K562 (cell line): Measurements from ENCODE around the gene BCL2L13. TPM values are rescaled to one million over a fixed set of nuclear protein-coding genes. Genes with fewer than 3 reads are reported as not detected.
A peak's percentile ranks its signal among the peaks of the same experiment; 100 is the strongest.

Experiments
- E4F1 ChIP-seq: fragments of 250-450 bp; sonication (Bioruptor Pico); IDR thresholded peaks from 2 replicates; pipeline ENCODE4 v1.5.0; 2021; ENCODE audit warnings: mild to moderate bottlenecking, borderline replicate concordance
- FIP1L1 ChIP-seq: fragments of 200-400 bp; formaldehyde crosslinking; IDR thresholded peaks from 2 replicates; pipeline ENCODE4 v1.6.1; 2018; ENCODE audit warnings: mild to moderate bottlenecking, low read depth, low read length; ENCODE audit not compliant: poor library complexity, severe bottlenecking
- GTF3C2 ChIP-seq: IDR thresholded peaks from 3 replicates; pipeline ENCODE4 v1.6.1; 2011; ENCODE audit warnings: borderline replicate concordance, mild to moderate bottlenecking, moderate library complexity; ENCODE audit not compliant: insufficient read length; ENCODE audit errors: extremely low read depth
- HMG20A ChIP-seq: fragments of 450-650 bp; formaldehyde crosslinking; conservative IDR thresholded peaks from 2 replicates; pipeline ENCODE4 v1.4.0; 2020; ENCODE audit warnings: mild to moderate bottlenecking, mixed read lengths
- NBN ChIP-seq: fragments of 450-650 bp; IDR thresholded peaks from 2 replicates; pipeline ENCODE4 v1.6.1; 2016; ENCODE audit warnings: low read depth, mild to moderate bottlenecking
- NFATC3 ChIP-seq: fragments of 450-650 bp; IDR thresholded peaks from 2 replicates; pipeline ENCODE4 v1.6.1; 2017; ENCODE audit warnings: mild to moderate bottlenecking
- RNF219 ChIP-seq: fragments of 250-450 bp; sonication (Bioruptor Pico); IDR thresholded peaks from 2 replicates; pipeline ENCODE4 v1.5.0; 2022; ENCODE audit warnings: mild to moderate bottlenecking
- ZFP36 ChIP-seq: fragments of 150-350 bp; IDR thresholded peaks from 2 replicates; pipeline ENCODE4 v1.6.1; 2018; ENCODE audit warnings: low read length, low read depth; ENCODE audit not compliant: partially characterized antibody
- ZSCAN29 ChIP-seq: fragments of 450-650 bp; IDR thresholded peaks from 2 replicates; pipeline ENCODE4 v1.6.1; 2017
- polyA plus RNA-seq, 8 experiments: library from polyadenylated mRNA; depleted of rRNA in 4 of 8; stranded (reverse) in 5 of 8; unstranded in 3 of 8; fragments of >200 nt; fragmentation: Nextera tagmentation in 2 of 8; fragmentation: Illumina TruSeq in 1 of 8; extraction: Ambion mirVana in 2 of 8; extraction: Trizol in 1 of 8; gene quantifications; 2 replicates each; pipeline versions ENCODE4 v1.2.1 to v1.2.3, GENCODE V29; 2011 to 2014; ENCODE audit warnings: inconsistent platforms in 1 of 8, missing spikeins in 1 of 8
- total RNA-seq, 7 experiments: library from RNA; depleted of rRNA in 6 of 7; stranded (reverse); fragments of >200 nt in 6 of 7; fragmentation: Illumina TruSeq in 2 of 7; extraction: Trizol in 2 of 7; gene quantifications; 2 replicates each; pipeline versions ENCODE4 v1.2.1 to v1.2.3, GENCODE V29; 2011 to 2021; ENCODE audit warnings: low replicate concordance in 1 of 7
- TF ChIP-seq, protein P1 (sequence below), 2 experiments: fragments of 450-650 bp in 1 of 2; sonication (generic) in 1 of 2; formaldehyde crosslinking in 1 of 2; IDR thresholded peaks in 1 of 2; conservative IDR thresholded peaks in 1 of 2; 2 replicates each; pipeline versions ENCODE4 v1.6.1 to v1.8.1; 2016 to 2023; ENCODE audit warnings: mild to moderate bottlenecking in 2 of 2, moderate library complexity in 2 of 2, inconsistent platforms in 1 of 2, missing genetic modification reagents in 1 of 2
- TF ChIP-seq, protein P2 (sequence below): fragments of 450-650 bp; conservative IDR thresholded peaks from 2 replicates; pipeline ENCODE4 v1.6.1; 2016; ENCODE audit warnings: missing genetic modification characterization, low read depth, mild to moderate bottlenecking, missing compliant biosample characterization, moderate library complexity
- TF ChIP-seq, protein P3 (sequence below), 2 experiments: fragments of 200-800 bp in 1 of 2; sonication (Bioruptor generic) in 1 of 2; sonication (generic) in 1 of 2; formaldehyde crosslinking in 1 of 2; IDR thresholded peaks in 1 of 2; conservative IDR thresholded peaks in 1 of 2; 2 replicates each; pipeline versions ENCODE4 v1.5.0 to v1.6.1; 2016 to 2020; ENCODE audit warnings: missing compliant biosample characterization in 1 of 2, missing genetic modification characterization in 1 of 2, missing genetic modification reagents in 1 of 2

BCL2L13 gene
- total and polyA plus RNA-seq, 9 of the 15 experiments (the other 6 are each of a cell fraction or from before 2014, with no cell fraction given), result 41.5 to 63.4 (median 56.5) TPM

GRCh38 chr22:17638432-17639246 is at the start of gene BCL2L13 (continued):
- TF ChIP-seq, protein P1, sequence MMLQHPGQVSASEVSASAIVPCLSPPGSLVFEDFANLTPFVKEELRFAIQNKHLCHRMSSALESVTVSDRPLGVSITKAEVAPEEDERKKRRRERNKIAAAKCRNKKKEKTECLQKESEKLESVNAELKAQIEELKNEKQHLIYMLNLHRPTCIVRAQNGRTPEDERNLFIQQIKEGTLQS (IDR thresholded peaks at IDR 0.05), result peak; percentile 98
- TF ChIP-seq, protein P1 (CRISPR knock-in tag; conservative IDR thresholded peaks at IDR 0.05), result peak; percentile 99
- TF ChIP-seq, protein P2, sequence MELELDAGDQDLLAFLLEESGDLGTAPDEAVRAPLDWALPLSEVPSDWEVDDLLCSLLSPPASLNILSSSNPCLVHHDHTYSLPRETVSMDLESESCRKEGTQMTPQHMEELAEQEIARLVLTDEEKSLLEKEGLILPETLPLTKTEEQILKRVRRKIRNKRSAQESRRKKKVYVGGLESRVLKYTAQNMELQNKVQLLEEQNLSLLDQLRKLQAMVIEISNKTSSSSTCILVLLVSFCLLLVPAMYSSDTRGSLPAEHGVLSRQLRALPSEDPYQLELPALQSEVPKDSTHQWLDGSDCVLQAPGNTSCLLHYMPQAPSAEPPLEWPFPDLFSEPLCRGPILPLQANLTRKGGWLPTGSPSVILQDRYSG (tag), result no peak
- no peak for TF ChIP-seq RNF219 (CRISPR knock-in tag)
- no peak for TF ChIP-seq NFATC3
- TF ChIP-seq ZSCAN29, result peak; percentile 92
- TF ChIP-seq ZFP36, result no peak
- no peak for TF ChIP-seq GTF3C2
- no peak for TF ChIP-seq HMG20A (CRISPR knock-in tag)
- peak; percentile 95 for TF ChIP-seq FIP1L1
- TF ChIP-seq, protein P3, sequence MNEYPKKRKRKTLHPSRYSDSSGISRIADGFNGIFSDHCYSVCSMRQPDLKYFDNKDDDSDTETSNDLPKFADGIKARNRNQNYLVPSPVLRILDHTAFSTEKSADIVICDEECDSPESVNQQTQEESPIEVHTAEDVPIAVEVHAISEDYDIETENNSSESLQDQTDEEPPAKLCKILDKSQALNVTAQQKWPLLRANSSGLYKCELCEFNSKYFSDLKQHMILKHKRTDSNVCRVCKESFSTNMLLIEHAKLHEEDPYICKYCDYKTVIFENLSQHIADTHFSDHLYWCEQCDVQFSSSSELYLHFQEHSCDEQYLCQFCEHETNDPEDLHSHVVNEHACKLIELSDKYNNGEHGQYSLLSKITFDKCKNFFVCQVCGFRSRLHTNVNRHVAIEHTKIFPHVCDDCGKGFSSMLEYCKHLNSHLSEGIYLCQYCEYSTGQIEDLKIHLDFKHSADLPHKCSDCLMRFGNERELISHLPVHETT (CRISPR knock-in tag; conservative IDR thresholded peaks at IDR 0.05 in 1 of 2, IDR thresholded peaks at IDR 0.05 in 1 of 2), result peak in 1 of 2 experiments; percentile 94; a peak in 2 of 4 replicates
- TF ChIP-seq E4F1, result no peak
- peak; percentile 92 for TF ChIP-seq NBN
